HG03066 (cell line): ENCODE results near the gene CHP1.
A peak's percentile ranks its signal among the peaks of the same experiment; 100 is the strongest.
"Not testable (repeated sequence)": the region's sequence is repeated elsewhere in the genome, so short reads cannot be mapped to it uniquely, and the experiment has no call there.

Experiments
- ATAC-seq: cut with Tn5 transposase; IDR thresholded peaks from one replicate; pipeline ENCODE4 v1.9.1; 2021; ENCODE audit warnings: low read depth; ENCODE audit not compliant: unreplicated experiment

Gene CHP1

GRCh38 chr15:41230650-41231421 is at the start of gene CHP1, which contains the start of gene EXD1:
Gene CHP1 (plus strand): TSS chr15:41231268. CDS start chr15:41231383, 115 bp downstream.
Gene EXD1 (minus strand): TSS chr15:41230757. CDS start chr15:41226575, 4,182 bp downstream.
- peak; percentile 98 for ATAC-seq

GRCh38 chr15:41182266-41182665 is 48.8 kb upstream of the CHP1 start:
- no peak for ATAC-seq

GRCh38 chr15:41183581-41183980 is 47.5 kb upstream of the CHP1 start:
- ATAC-seq: no peak

GRCh38 chr15:41194444-41194843 is 36.6 kb upstream of the CHP1 start:
- ATAC-seq: no peak

GRCh38 chr15:41199470-41199869 is 31.6 kb upstream of the CHP1 start:
- no peak for ATAC-seq

GRCh38 chr15:41203395-41203794 is 27.7 kb upstream of the CHP1 start:
- no peak for ATAC-seq

GRCh38 chr15:41205315-41205714 is 25.8 kb upstream of the CHP1 start:
- no peak for ATAC-seq

GRCh38 chr15:41207687-41208448 is 23.2 kb upstream of the CHP1 start:
- no peak for ATAC-seq

- no peak for ATAC-seq
Observed at GRCh38 chr15:41215708-41216107, 15.4 kb upstream of the CHP1 start.

- no peak for ATAC-seq
Observed at GRCh38 chr15:41218851-41219250, 12.2 kb upstream of the CHP1 start.

GRCh38 chr15:41219381-41219780 is 11.7 kb upstream of the CHP1 start:
- no peak for ATAC-seq

- no peak for ATAC-seq
Observed at GRCh38 chr15:41230345-41230649, 771 bp upstream of the CHP1 start.

GRCh38 chr15:41231422-41232226 is 556 bp downstream of the CHP1 start:
- ATAC-seq: peak; percentile 44

GRCh38 chr15:41233367-41233771 is 2.3 kb downstream of the CHP1 start:
- ATAC-seq: no peak

- ATAC-seq: not testable (repeated sequence)
Observed at GRCh38 chr15:41235228-41235627, 4.2 kb downstream of the CHP1 start.

GRCh38 chr15:41235929-41236328 is 4.9 kb downstream of the CHP1 start:
- no peak for ATAC-seq

- ATAC-seq: no peak
Observed at GRCh38 chr15:41238100-41238499, 7.0 kb downstream of the CHP1 start.

GRCh38 chr15:41241221-41241964 is 10.3 kb downstream of the CHP1 start:
- no peak for ATAC-seq

- not testable (repeated sequence) for ATAC-seq
Observed at GRCh38 chr15:41250745-41251144, 19.7 kb downstream of the CHP1 start.

- ATAC-seq: no peak
Observed at GRCh38 chr15:41251411-41251810, 20.3 kb downstream of the CHP1 start.
